ENCODE data around the gene PLA2G7. TPM values are rescaled to one million over a fixed set of nuclear protein-coding genes. Genes with fewer than 3 reads are reported as not detected.

Gene PLA2G7
- total and polyA plus RNA-seq, 4 experiments from 2014 or later = 11.1 to 12.7 TPM; not detected in 2

- H3K4me1 Mint-ChIP-seq = peaks cover 4 to 15% (median 5%) of the 10 kb centered on the region in 4 donors
- POLR2A ChIA-PET (ENCODE audit: partially characterized antibody) = no interaction called here
- Histone ChIP-seq H3K4me3 (ENCODE audit: low read length in 2 of 2) (no peak overlapping the region), H3K4me1 (ENCODE audit: insufficient read depth, low read length) (no peaks in the 10 kb centered on the region), H3K9me3 (ENCODE audit: control insufficient read depth in 1 of 2, low read length in 2 of 2) (no peaks in the 10 kb centered on the region), H3K27ac (ENCODE audit: low read depth, low read length) (no peak overlapping the region), H3K36me3 (ENCODE audit: insufficient read depth, low read length) (no peaks in the 10 kb centered on the region), H3K27me3 (ENCODE audit: insufficient read depth, low read length) (peaks cover 7% of the 10 kb centered on the region)
- CTCF ChIA-PET (ENCODE audit: partially characterized antibody) = no interaction called here
- H3K27ac Mint-ChIP-seq = no peak overlapping the region
- H3K36me3 Mint-ChIP-seq = no peaks in the 10 kb centered on the region
- H3K9me3 Mint-ChIP-seq = peaks cover 0 to 8% (median 0%) of the 10 kb centered on the region in 8 donors
- intact Hi-C loops (cut with micrococcal nuclease) = no loop called here
- no peak for DNase-seq
- H3K27me3 Mint-ChIP-seq = peaks cover 42 to 46% of the 10 kb centered on the region in 2 donors
- peak overlapping the region in 1 of 8 donors; percentile 66 for H3K4me3 Mint-ChIP-seq
These were observed 501 bp upstream of the PLA2G7 start for GRCh38 chr6:46735720-46736031.

GRCh38 chr6:46733341-46733801 lies 1.8 kb downstream of the PLA2G7 start:
- no peak overlapping the region for H3K27ac Mint-ChIP-seq
- CTCF ChIA-PET (ENCODE audit: partially characterized antibody) = no interaction called here
- Histone ChIP-seq H3K27me3 (ENCODE audit: insufficient read depth, low read length) (peaks cover 7% of the 10 kb centered on the region), H3K27ac (ENCODE audit: low read depth, low read length) (no peak overlapping the region), H3K4me3 (ENCODE audit: low read length in 2 of 2) (no peak overlapping the region), H3K4me1 (ENCODE audit: insufficient read depth, low read length) (no peaks in the 10 kb centered on the region), H3K36me3 (ENCODE audit: insufficient read depth, low read length) (no peaks in the 10 kb centered on the region), H3K9me3 (ENCODE audit: control insufficient read depth in 1 of 2, low read length in 2 of 2) (no peaks in the 10 kb centered on the region)
- peaks cover 4 to 15% (median 5%) of the 10 kb centered on the region in 4 donors for H3K4me1 Mint-ChIP-seq
- peaks cover 0 to 5% (median 0%) of the 10 kb centered on the region in 8 donors for H3K9me3 Mint-ChIP-seq
- intact Hi-C loops (cut with micrococcal nuclease) = no loop called here
- POLR2A ChIA-PET (ENCODE audit: partially characterized antibody) = no interaction called here
- H3K27me3 Mint-ChIP-seq = peaks cover 43 to 47% of the 10 kb centered on the region in 2 donors
- peak overlapping the region in 2 of 8 donors; percentile 42 to 43 for H3K4me3 Mint-ChIP-seq
- no peak for DNase-seq
- H3K36me3 Mint-ChIP-seq = no peaks in the 10 kb centered on the region

- Histone ChIP-seq H3K36me3 (ENCODE audit: insufficient read depth, low read length) (no peaks in the 10 kb centered on the region), H3K27ac (ENCODE audit: low read depth, low read length) (no peak overlapping the region), H3K9me3 (ENCODE audit: control insufficient read depth in 1 of 2, low read length in 2 of 2) (no peaks in the 10 kb centered on the region), H3K4me3 (ENCODE audit: low read length in 2 of 2) (no peak overlapping the region), H3K27me3 (ENCODE audit: insufficient read depth, low read length) (peaks cover 3% of the 10 kb centered on the region), H3K4me1 (ENCODE audit: insufficient read depth, low read length) (no peaks in the 10 kb centered on the region)
- CTCF ChIA-PET (ENCODE audit: partially characterized antibody) = no interaction called here
- no peak for DNase-seq
- peaks cover 40 to 45% of the 10 kb centered on the region in 2 donors for H3K27me3 Mint-ChIP-seq
- peaks cover 0 to 5% (median 0%) of the 10 kb centered on the region in 8 donors for H3K9me3 Mint-ChIP-seq
- H3K27ac Mint-ChIP-seq = no peak overlapping the region
- POLR2A ChIA-PET (ENCODE audit: partially characterized antibody) = no interaction called here
- H3K36me3 Mint-ChIP-seq = no peaks in the 10 kb centered on the region
- peaks cover 4 to 10% (median 5%) of the 10 kb centered on the region in 4 donors for H3K4me1 Mint-ChIP-seq
- no peak overlapping the region for H3K4me3 Mint-ChIP-seq
- intact Hi-C loops (cut with micrococcal nuclease) = no loop called here
These were observed 4.2 kb downstream of the PLA2G7 start for GRCh38 chr6:46730921-46731461.

- no peak overlapping the region for H3K27ac ChIP-seq (ENCODE audit: low read depth, low read length)
- intact Hi-C loops (cut with micrococcal nuclease) = no loop called here
- no peaks in the 10 kb centered on the region for H3K27me3 ChIP-seq (ENCODE audit: insufficient read depth, low read length)
- no peaks in the 10 kb centered on the region for H3K9me3 ChIP-seq (ENCODE audit: control insufficient read depth in 1 of 2, low read length in 2 of 2)
- DNase-seq = no peak
- CTCF ChIA-PET (ENCODE audit: partially characterized antibody) = no interaction called here
- no peaks in the 10 kb centered on the region for H3K36me3 Mint-ChIP-seq
- no peaks in the 10 kb centered on the region for H3K4me1 ChIP-seq (ENCODE audit: insufficient read depth, low read length)
- H3K27ac Mint-ChIP-seq = no peak overlapping the region
- peaks cover 37 to 40% of the 10 kb centered on the region in 2 donors for H3K27me3 Mint-ChIP-seq
- no peak overlapping the region for H3K4me3 Mint-ChIP-seq
- H3K36me3 ChIP-seq (ENCODE audit: insufficient read depth, low read length) = no peaks in the 10 kb centered on the region
- H3K9me3 Mint-ChIP-seq = peaks cover 0 to 4% (median 0%) of the 10 kb centered on the region in 8 donors
- POLR2A ChIA-PET (ENCODE audit: partially characterized antibody) = no interaction called here
- H3K4me1 Mint-ChIP-seq = peaks cover 0 to 4% (median 3%) of the 10 kb centered on the region in 4 donors
- no peak overlapping the region for H3K4me3 ChIP-seq (ENCODE audit: low read length in 2 of 2)
These were observed 5.3 kb downstream of the PLA2G7 start for GRCh38 chr6:46729787-46730326.

GRCh38 chr6:46720401-46720800 lies 14.8 kb downstream of the PLA2G7 start:
- no peak overlapping the region for H3K27ac Mint-ChIP-seq
- H3K27me3 ChIP-seq (ENCODE audit: insufficient read depth, low read length) = peaks cover 5% of the 10 kb centered on the region
- DNase-seq = no peak
- ChIA-PET POLR2A (ENCODE audit: partially characterized antibody) (no interaction called here), CTCF (ENCODE audit: partially characterized antibody) (no interaction called here)
- H3K36me3 ChIP-seq (ENCODE audit: insufficient read depth, low read length) = no peaks in the 10 kb centered on the region
- no peak overlapping the region for H3K4me3 Mint-ChIP-seq
- intact Hi-C loops (cut with micrococcal nuclease) = no loop called here
- no peaks in the 10 kb centered on the region for H3K9me3 ChIP-seq (ENCODE audit: control insufficient read depth in 1 of 2, low read length in 2 of 2)
- H3K27ac ChIP-seq (ENCODE audit: low read depth, low read length) = no peak overlapping the region
- peaks cover 0 to 7% (median 3%) of the 10 kb centered on the region in 4 donors for H3K4me1 Mint-ChIP-seq
- H3K27me3 Mint-ChIP-seq = peaks cover 5 to 18% of the 10 kb centered on the region in 2 donors
- H3K36me3 Mint-ChIP-seq = no peaks in the 10 kb centered on the region
- no peak overlapping the region for H3K4me3 ChIP-seq (ENCODE audit: low read length in 2 of 2)
- peaks cover 0 to 2% (median 0%) of the 10 kb centered on the region in 8 donors for H3K9me3 Mint-ChIP-seq
- no peaks in the 10 kb centered on the region for H3K4me1 ChIP-seq (ENCODE audit: insufficient read depth, low read length)

- Histone ChIP-seq H3K36me3 (ENCODE audit: insufficient read depth, low read length) (no peaks in the 10 kb centered on the region), H3K27ac (ENCODE audit: low read depth, low read length) (no peak overlapping the region), H3K27me3 (ENCODE audit: insufficient read depth, low read length) (peaks cover 5% of the 10 kb centered on the region), H3K9me3 (ENCODE audit: control insufficient read depth in 1 of 2, low read length in 2 of 2) (no peaks in the 10 kb centered on the region), H3K4me3 (ENCODE audit: low read length in 2 of 2) (no peak overlapping the region), H3K4me1 (ENCODE audit: insufficient read depth, low read length) (no peaks in the 10 kb centered on the region)
- intact Hi-C loops (cut with micrococcal nuclease) = no loop called here
- Mint-ChIP-seq H3K4me3 (no peak overlapping the region), H3K9me3 (peaks cover 0 to 2% (median 0%) of the 10 kb centered on the region in 8 donors), H3K27ac (no peak overlapping the region), H3K27me3 (peaks cover 5 to 14% of the 10 kb centered on the region in 2 donors), H3K4me1 (peaks cover 0 to 7% (median 3%) of the 10 kb centered on the region in 4 donors), H3K36me3 (no peaks in the 10 kb centered on the region)
- no peak for DNase-seq
- CTCF ChIA-PET (ENCODE audit: partially characterized antibody) = no interaction called here
- POLR2A ChIA-PET (ENCODE audit: partially characterized antibody) = no interaction called here
These were observed 16.1 kb downstream of the PLA2G7 start for GRCh38 chr6:46719099-46719498.

- Histone ChIP-seq H3K27me3 (ENCODE audit: insufficient read depth, low read length) (peaks cover 3% of the 10 kb centered on the region), H3K27ac (ENCODE audit: low read depth, low read length) (no peak overlapping the region), H3K4me1 (ENCODE audit: insufficient read depth, low read length) (no peaks in the 10 kb centered on the region), H3K9me3 (ENCODE audit: control insufficient read depth in 1 of 2, low read length in 2 of 2) (no peaks in the 10 kb centered on the region), H3K4me3 (ENCODE audit: low read length in 2 of 2) (no peak overlapping the region), H3K36me3 (ENCODE audit: insufficient read depth, low read length) (no peaks in the 10 kb centered on the region)
- H3K4me1 Mint-ChIP-seq = peaks cover 0 to 7% (median 3%) of the 10 kb centered on the region in 4 donors
- DNase-seq = no peak
- no peak overlapping the region for H3K27ac Mint-ChIP-seq
- H3K4me3 Mint-ChIP-seq = no peak overlapping the region
- CTCF ChIA-PET (ENCODE audit: partially characterized antibody) = no interaction called here
- no peaks in the 10 kb centered on the region for H3K36me3 Mint-ChIP-seq
- intact Hi-C loops (cut with micrococcal nuclease) = no loop called here
- H3K27me3 Mint-ChIP-seq = peaks cover 5 to 8% of the 10 kb centered on the region in 2 donors
- H3K9me3 Mint-ChIP-seq = no peaks in the 10 kb centered on the region
- POLR2A ChIA-PET (ENCODE audit: partially characterized antibody) = no interaction called here
These were observed 20.0 kb downstream of the PLA2G7 start for GRCh38 chr6:46715141-46715540.
